ENCODE data around the gene C2CD3.

- TF ChIP-seq CTCF (IDR thresholded peaks at IDR 0.05; ENCODE audit: insufficient read depth, low read depth, low read length) (no peak), EZH2 (IDR thresholded peaks at IDR 0.05; ENCODE audit: insufficient read depth, low read length) (no peak)
Observed at GRCh38 chr11:73982595-73982989, 188.2 kb downstream of the C2CD3 start, which contains the start of gene UCP2.

Measured in astrocyte (in vitro differentiated cells and primary cell).